ENCODE results near the gene FANK1. TPM values are rescaled to one million over a fixed set of nuclear protein-coding genes. Genes with fewer than 3 reads are reported as not detected.

The FANK1 gene
- total RNA-seq, 5 donors from 2014 or later (not counting 1 experiment from before 2014, with no cell fraction given) = 1.3 to 3.3 (median 2.2) TPM; not detected in 1

DNA sequence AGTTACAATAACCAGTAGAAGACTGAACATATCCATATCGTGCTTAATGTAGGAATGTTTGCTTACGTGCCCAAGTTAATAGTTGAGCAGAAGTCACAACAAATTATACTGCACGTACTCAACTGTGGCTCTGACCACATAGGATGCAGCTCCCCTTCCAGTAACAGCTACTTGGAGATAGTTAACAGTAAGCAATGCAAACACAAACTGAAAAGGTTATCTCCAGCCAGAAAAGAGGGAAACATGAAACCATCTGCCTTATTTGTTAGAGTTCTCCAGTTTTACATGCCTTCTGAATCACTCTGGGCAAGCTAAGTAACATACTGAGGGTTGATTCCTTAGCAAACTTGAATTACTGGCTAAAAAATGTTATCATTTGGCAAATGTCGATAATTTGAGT, 25.0 kb upstream of the FANK1 start:
- no peak for DNase-seq
- Histone ChIP-seq H3K4me3 (ENCODE audit: control insufficient read depth in 1 of 2, extremely low read depth in 1 of 2, low read length in 1 of 2) (no peak overlapping the region), H3K27ac (ENCODE audit: low read length) (no peak overlapping the region), H3K9me3 (no peaks in the 10 kb centered on the region), H3K27me3 (replicated peaks in 1 of 2; ENCODE audit: control insufficient read depth in 2 of 2, extremely low read depth in 1 of 2, insufficient read depth in 2 of 2, low read length in 1 of 2) (no peaks in the 10 kb centered on the region), H3K4me1 (ENCODE audit: control insufficient read depth in 1 of 2, extremely low read depth in 1 of 2, insufficient read depth in 2 of 2, low read length in 2 of 2) (no peaks in the 10 kb centered on the region), H3K36me3 (ENCODE audit: control insufficient read depth in 2 of 2, extremely low read depth in 1 of 2, insufficient read depth in 1 of 2, low read length in 1 of 2) (peaks cover 0 to 5% of the 10 kb centered on the region in 2 donors)
- CTCF ChIA-PET = interaction anchor here (0.6 to 2.3 kb wide), 3 partner anchors 11 to 1983 kb away, joined by 4 to 8 read pairs (median 6); no protein-coding TSS in a partner anchor
- Mint-ChIP-seq H3K4me1 (no peaks in the 10 kb centered on the region), H3K9me3 (peaks cover 0 to 8% (median 8%) of the 10 kb centered on the region in 3 donors), H3K27me3 (no peaks in the 10 kb centered on the region), H3K4me3 (no peak overlapping the region), H3K36me3 (peaks cover 21% of the 10 kb centered on the region), H3K27ac (no peak overlapping the region)
- no CpG with 5 or more reads among the region's 4 CpGs for WGBS (ENCODE audit: insufficient coverage)
- ATAC-seq (replicated peaks in 1 of 4) = no peak
- POLR2A ChIA-PET = no interaction called here

DNA sequence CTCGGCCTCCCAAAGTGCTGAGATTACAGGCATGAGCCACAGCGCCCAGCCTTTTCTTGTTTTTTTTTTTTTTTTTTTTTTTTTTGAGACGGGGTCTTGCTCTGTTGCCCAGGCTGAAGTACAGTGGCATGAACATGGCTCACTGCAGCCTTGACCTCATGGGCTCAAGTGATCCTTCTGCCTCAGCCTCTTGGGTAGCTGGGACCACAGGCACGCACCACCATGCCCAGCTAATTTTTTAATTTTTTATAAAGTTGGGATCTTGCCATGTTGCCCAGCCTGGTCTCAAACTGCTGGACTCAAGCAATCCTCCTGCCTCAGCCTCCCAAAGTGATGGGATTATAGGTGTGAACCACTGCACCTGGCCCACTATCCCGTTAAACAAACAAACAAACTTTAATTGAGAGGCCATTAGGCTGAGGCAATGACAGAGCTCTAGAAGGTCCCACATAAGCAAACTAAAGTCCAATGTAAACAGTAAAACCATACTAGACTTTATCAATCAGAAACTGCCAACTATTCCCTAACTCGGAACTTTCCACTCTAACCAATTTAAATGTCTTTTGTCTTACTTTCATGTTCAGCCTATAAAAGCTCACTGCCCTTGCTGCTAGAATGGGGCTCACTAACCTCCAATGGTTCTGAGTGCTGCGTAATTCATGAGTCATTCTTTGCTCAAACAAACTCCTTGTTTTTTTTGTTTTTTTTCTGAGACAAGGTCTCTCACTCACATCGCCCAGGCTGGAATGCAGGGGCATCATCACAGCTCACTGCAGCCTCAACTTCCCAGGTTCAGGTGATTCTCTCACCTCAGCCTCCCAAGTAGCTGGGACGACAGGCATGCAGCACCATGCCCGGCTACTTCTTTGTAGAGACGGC, 17.2 kb upstream of the FANK1 start:
- H3K4me1 ChIP-seq (ENCODE audit: control insufficient read depth in 1 of 2, extremely low read depth in 1 of 2, insufficient read depth in 2 of 2, low read length in 2 of 2) = no peaks in the 10 kb centered on the region
- H3K4me3 ChIP-seq (ENCODE audit: control insufficient read depth in 1 of 2, extremely low read depth in 1 of 2, low read length in 1 of 2) = no peak overlapping the region
- no peaks in the 10 kb centered on the region for H3K4me1 Mint-ChIP-seq
- no peak overlapping the region for H3K4me3 Mint-ChIP-seq
- no peaks in the 10 kb centered on the region for H3K9me3 ChIP-seq
- H3K27ac Mint-ChIP-seq = no peak overlapping the region
- no peak overlapping the region for H3K27ac ChIP-seq (ENCODE audit: low read length)
- no peaks in the 10 kb centered on the region for H3K27me3 Mint-ChIP-seq
- peaks cover 0 to 13% (median 10%) of the 10 kb centered on the region in 3 donors for H3K9me3 Mint-ChIP-seq
- no peaks in the 10 kb centered on the region for H3K36me3 ChIP-seq (ENCODE audit: control insufficient read depth in 2 of 2, extremely low read depth in 1 of 2, insufficient read depth in 1 of 2, low read length in 1 of 2)
- WGBS (ENCODE audit: insufficient coverage) = 97% methylated on average over 10 of the region's 11 CpGs
- DNase-seq (no peak), ATAC-seq (replicated peaks in 1 of 4) (no peak)
- H3K27me3 ChIP-seq (replicated peaks in 1 of 2; ENCODE audit: control insufficient read depth in 2 of 2, extremely low read depth in 1 of 2, insufficient read depth in 2 of 2, low read length in 1 of 2) = no peaks in the 10 kb centered on the region
- ChIA-PET CTCF (interaction anchor here in 1 of 2 donors (0.9 kb wide), 1 partner anchor 10 kb away, joined by 3 read pairs; no protein-coding TSS in a partner anchor), POLR2A (no interaction called here)
- H3K36me3 Mint-ChIP-seq = peaks cover 47% of the 10 kb centered on the region

DNA sequence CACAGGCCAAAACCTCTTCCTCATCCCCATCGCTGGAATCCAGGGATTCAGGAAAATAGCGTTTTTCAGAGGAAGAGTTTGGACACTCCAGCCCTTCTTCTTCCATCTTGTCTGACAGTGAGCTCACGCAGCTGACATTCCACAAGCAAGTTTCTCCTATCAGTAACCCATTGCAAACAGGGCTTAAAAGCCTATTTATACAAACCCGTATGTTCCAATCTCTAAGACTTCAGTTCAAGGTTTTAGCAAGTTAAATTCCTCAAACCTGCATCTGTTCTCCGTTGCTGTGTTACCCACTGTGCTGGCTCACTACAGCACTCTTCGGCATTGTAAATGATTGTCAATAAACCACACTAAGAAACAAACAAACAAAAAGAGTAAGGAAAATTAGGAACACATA, 15.6 kb upstream of the FANK1 start:
- H3K4me1 Mint-ChIP-seq = no peaks in the 10 kb centered on the region
- Histone ChIP-seq H3K4me1 (ENCODE audit: control insufficient read depth in 1 of 2, extremely low read depth in 1 of 2, insufficient read depth in 2 of 2, low read length in 2 of 2) (no peaks in the 10 kb centered on the region), H3K36me3 (ENCODE audit: control insufficient read depth in 2 of 2, extremely low read depth in 1 of 2, insufficient read depth in 1 of 2, low read length in 1 of 2) (no peaks in the 10 kb centered on the region), H3K27ac (ENCODE audit: low read length) (no peak overlapping the region), H3K4me3 (ENCODE audit: control insufficient read depth in 1 of 2, extremely low read depth in 1 of 2, low read length in 1 of 2) (no peak overlapping the region), H3K27me3 (replicated peaks in 1 of 2; ENCODE audit: control insufficient read depth in 2 of 2, extremely low read depth in 1 of 2, insufficient read depth in 2 of 2, low read length in 1 of 2) (no peaks in the 10 kb centered on the region), H3K9me3 (no peaks in the 10 kb centered on the region)
- 90% methylated on average over 4 of the region's 6 CpGs for WGBS (ENCODE audit: insufficient coverage)
- H3K36me3 Mint-ChIP-seq = peaks cover 37% of the 10 kb centered on the region
- ATAC-seq (replicated peaks in 1 of 4) = no peak
- no peak overlapping the region for H3K27ac Mint-ChIP-seq
- H3K4me3 Mint-ChIP-seq = no peak overlapping the region
- peaks cover 0 to 9% (median 7%) of the 10 kb centered on the region in 3 donors for H3K9me3 Mint-ChIP-seq
- DNase-seq = no peak
- CTCF ChIA-PET = interaction anchor here in 1 of 2 donors (0.6 kb wide), 1 partner anchor 62 kb away, joined by 7 read pairs; no protein-coding TSS in a partner anchor
- POLR2A ChIA-PET = no interaction called here
- H3K27me3 Mint-ChIP-seq = no peaks in the 10 kb centered on the region

DNA sequence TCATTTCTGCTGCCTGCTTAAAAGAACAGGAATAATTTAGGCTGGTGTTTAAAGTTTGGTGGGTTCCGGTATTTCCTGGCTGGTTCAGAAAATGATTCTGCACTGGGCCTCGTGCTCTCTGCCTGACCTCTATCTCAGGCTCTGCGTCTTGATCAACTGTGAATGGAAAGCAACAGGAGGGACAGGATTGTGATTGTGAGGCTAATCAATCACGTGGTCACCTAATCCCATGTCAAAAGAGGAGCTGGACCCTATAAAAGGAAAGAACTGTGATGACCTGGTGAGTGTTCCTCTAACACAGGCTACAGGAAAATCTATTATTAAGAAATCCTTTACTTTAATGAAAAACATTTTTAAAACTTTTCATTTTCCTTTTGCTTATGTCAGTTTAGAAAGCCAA, 15.2 kb upstream of the FANK1 start, which contains the start of gene DHX32:
Gene DHX32, minus strand, starts transcription at position 101 of the 400 bp plus-strand sequence. CDS start 468 bp downstream, outside the sequence.
- H3K36me3 Mint-ChIP-seq = peaks cover 32% of the 10 kb centered on the region
- DNase-seq (no peak), ATAC-seq (replicated peaks in 1 of 4) (no peak)
- no peaks in the 10 kb centered on the region for H3K27me3 Mint-ChIP-seq
- ChIA-PET CTCF (interaction anchor here in 1 of 2 donors (0.6 kb wide), 1 partner anchor 61 kb away, joined by 7 read pairs; no protein-coding TSS in a partner anchor), POLR2A (no interaction called here)
- no peaks in the 10 kb centered on the region for H3K9me3 ChIP-seq
- H3K4me3 Mint-ChIP-seq = no peak within 1 kb of the TSS
- H3K9me3 Mint-ChIP-seq = peaks cover 0 to 6% (median 4%) of the 10 kb centered on the region in 3 donors
- H3K4me1 ChIP-seq (ENCODE audit: control insufficient read depth in 1 of 2, extremely low read depth in 1 of 2, insufficient read depth in 2 of 2, low read length in 2 of 2) = no peaks in the 10 kb centered on the region
- H3K27ac ChIP-seq (ENCODE audit: low read length) = no peak within 1 kb of the TSS
- no peaks in the 10 kb centered on the region for H3K27me3 ChIP-seq (replicated peaks in 1 of 2; ENCODE audit: control insufficient read depth in 2 of 2, extremely low read depth in 1 of 2, insufficient read depth in 2 of 2, low read length in 1 of 2)
- no peak within 1 kb of the TSS for H3K27ac Mint-ChIP-seq
- no peaks in the 10 kb centered on the region for H3K36me3 ChIP-seq (ENCODE audit: control insufficient read depth in 2 of 2, extremely low read depth in 1 of 2, insufficient read depth in 1 of 2, low read length in 1 of 2)
- no peak within 1 kb of the TSS for H3K4me3 ChIP-seq (ENCODE audit: control insufficient read depth in 1 of 2, extremely low read depth in 1 of 2, low read length in 1 of 2)
- 67% methylated on average over 1 of the region's 4 CpGs for WGBS (ENCODE audit: insufficient coverage)
- H3K4me1 Mint-ChIP-seq = no peaks in the 10 kb centered on the region

DNA sequence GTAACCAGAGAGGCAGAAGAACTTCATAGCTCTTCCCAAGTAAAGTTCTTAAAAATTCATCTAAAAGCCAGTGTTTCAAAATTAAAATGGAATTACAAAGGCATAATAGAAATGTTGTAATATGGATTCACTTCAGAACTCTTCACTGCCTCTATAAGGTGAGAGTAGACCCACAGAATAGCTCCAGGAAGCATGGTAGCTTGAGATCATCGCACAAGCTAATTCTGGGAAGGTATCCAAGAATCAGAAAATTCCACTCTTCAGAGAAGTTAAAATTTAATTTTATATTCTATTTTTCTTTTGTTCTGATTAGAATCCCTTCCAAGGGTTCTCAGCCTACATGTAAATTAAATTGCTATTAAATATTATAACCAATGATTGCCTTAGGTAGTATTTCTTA, 13.8 kb upstream of the FANK1 start:
- Histone ChIP-seq H3K4me3 (ENCODE audit: control insufficient read depth in 1 of 2, extremely low read depth in 1 of 2, low read length in 1 of 2) (no peak overlapping the region), H3K36me3 (ENCODE audit: control insufficient read depth in 2 of 2, extremely low read depth in 1 of 2, insufficient read depth in 1 of 2, low read length in 1 of 2) (no peaks in the 10 kb centered on the region), H3K9me3 (no peaks in the 10 kb centered on the region), H3K4me1 (ENCODE audit: control insufficient read depth in 1 of 2, extremely low read depth in 1 of 2, insufficient read depth in 2 of 2, low read length in 2 of 2) (no peaks in the 10 kb centered on the region), H3K27ac (ENCODE audit: low read length) (no peak overlapping the region), H3K27me3 (replicated peaks in 1 of 2; ENCODE audit: control insufficient read depth in 2 of 2, extremely low read depth in 1 of 2, insufficient read depth in 2 of 2, low read length in 1 of 2) (no peaks in the 10 kb centered on the region)
- no peak for ATAC-seq (replicated peaks in 1 of 4)
- DNase-seq = no peak
- Mint-ChIP-seq H3K4me1 (no peaks in the 10 kb centered on the region), H3K36me3 (peaks cover 28% of the 10 kb centered on the region), H3K27ac (no peak overlapping the region), H3K27me3 (no peaks in the 10 kb centered on the region), H3K4me3 (no peak overlapping the region), H3K9me3 (no peaks in the 10 kb centered on the region)
- CTCF ChIA-PET = interaction anchor here in 1 of 2 donors (0.7 to 1.0 kb wide), 3 partner anchors 11 to 23 kb away, joined by 4 to 6 read pairs (median 6); no protein-coding TSS in a partner anchor
- POLR2A ChIA-PET = no interaction called here
- WGBS (ENCODE audit: insufficient coverage) = no CpG with 5 or more reads among the region's 1 CpG

DNA sequence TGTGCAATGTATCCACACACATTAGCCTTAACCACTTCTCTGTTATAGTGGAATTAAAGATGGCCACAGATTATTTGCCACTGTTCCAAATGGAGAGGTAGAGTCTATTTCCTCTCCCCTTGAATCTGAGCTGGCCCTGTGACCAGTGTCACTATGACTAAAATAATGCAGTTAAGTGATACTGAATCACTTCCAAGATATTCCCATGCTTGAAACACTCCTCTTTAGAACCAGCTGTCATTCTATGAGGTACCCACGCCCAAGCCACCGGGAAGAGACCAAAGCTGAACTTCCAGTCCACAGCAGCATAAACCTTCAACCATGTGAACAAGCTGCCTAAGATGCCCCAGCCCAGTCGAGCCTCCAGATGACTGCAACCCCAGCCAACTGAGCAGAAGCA, 13.2 kb upstream of the FANK1 start:
- Mint-ChIP-seq H3K4me1 (no peaks in the 10 kb centered on the region), H3K9me3 (no peaks in the 10 kb centered on the region), H3K36me3 (peaks cover 22% of the 10 kb centered on the region), H3K27ac (no peak overlapping the region), H3K27me3 (no peaks in the 10 kb centered on the region), H3K4me3 (no peak overlapping the region)
- Histone ChIP-seq H3K36me3 (ENCODE audit: control insufficient read depth in 2 of 2, extremely low read depth in 1 of 2, insufficient read depth in 1 of 2, low read length in 1 of 2) (no peaks in the 10 kb centered on the region), H3K4me1 (ENCODE audit: control insufficient read depth in 1 of 2, extremely low read depth in 1 of 2, insufficient read depth in 2 of 2, low read length in 2 of 2) (no peaks in the 10 kb centered on the region), H3K27ac (ENCODE audit: low read length) (no peak overlapping the region), H3K9me3 (no peaks in the 10 kb centered on the region), H3K27me3 (replicated peaks in 1 of 2; ENCODE audit: control insufficient read depth in 2 of 2, extremely low read depth in 1 of 2, insufficient read depth in 2 of 2, low read length in 1 of 2) (no peaks in the 10 kb centered on the region), H3K4me3 (ENCODE audit: control insufficient read depth in 1 of 2, extremely low read depth in 1 of 2, low read length in 1 of 2) (no peak overlapping the region)
- POLR2A ChIA-PET = no interaction called here
- WGBS (ENCODE audit: insufficient coverage) = 83% methylated on average over 3 of the region's 3 CpGs
- no peak for DNase-seq
- no peak for ATAC-seq (replicated peaks in 1 of 4)
- CTCF ChIA-PET = no interaction called here

Measured in T-cell (primary cell).